NT2/D1 (cell line): Measurements from ENCODE around the gene IDH1.

Experiments
- YY1 ChIP-seq: IDR thresholded peaks from 2 replicates; pipeline ENCODE4 v1.6.1; 2011; ENCODE audit not compliant: insufficient read length, insufficient read depth
- ZNF274 ChIP-seq: IDR thresholded peaks from 2 replicates; pipeline ENCODE4 v1.6.1; 2011; ENCODE audit warnings: mild to moderate bottlenecking, low read depth, low read length

DNA sequence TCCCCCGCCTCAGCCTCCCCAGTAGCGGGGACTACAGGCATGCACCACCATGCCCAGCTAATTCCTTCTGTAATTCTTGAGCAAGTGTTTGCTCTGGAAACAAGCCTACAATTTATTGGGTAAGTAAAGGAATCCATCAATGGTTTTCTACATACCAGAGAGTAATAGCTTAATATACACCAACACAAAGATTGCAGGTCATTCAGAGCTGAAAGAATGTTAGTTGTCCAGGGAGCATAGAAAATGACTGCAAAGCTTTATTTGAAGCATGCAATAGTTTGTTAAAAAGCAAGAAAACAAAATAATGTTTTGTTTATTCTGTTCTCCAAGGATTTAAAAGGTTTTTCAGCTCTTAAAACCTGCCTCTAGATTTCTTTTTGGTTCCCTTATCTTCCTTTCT lies 5.6 kb downstream of the IDH1 start:
- TF ChIP-seq ZNF274 (no peak), YY1 (no peak)
